Endothelial cell (in vitro differentiated cells): Measurements from ENCODE around the gene FAM53B. TPM values are rescaled to one million over a fixed set of nuclear protein-coding genes. Genes with fewer than 3 reads are reported as not detected.
A peak's percentile ranks its signal among the peaks of the same experiment; 100 is the strongest.

Experiments used
- DNase-seq: peaks from one replicate; pipeline ENCODE4 v3.0.0; 2021; ENCODE audit warnings: low spot score
- H3K27ac Mint-ChIP-seq: one replicate; pipeline ENCODE4 v1.8.0; 2021; ENCODE audit warnings: mixed read lengths, inconsistent platforms; ENCODE audit not compliant: unreplicated experiment
- H3K27me3 Mint-ChIP-seq: one replicate; pipeline ENCODE4 v1.8.0; 2021; ENCODE audit warnings: mild to moderate bottlenecking, moderate library complexity, mixed read lengths, inconsistent platforms; ENCODE audit not compliant: unreplicated experiment
- H3K36me3 Mint-ChIP-seq: one replicate; pipeline ENCODE4 v1.8.0; 2021; ENCODE audit warnings: mild to moderate bottlenecking, low read depth, mixed read lengths, inconsistent platforms; ENCODE audit not compliant: unreplicated experiment
- H3K4me1 Mint-ChIP-seq: one replicate; pipeline ENCODE4 v1.8.0; 2021; ENCODE audit warnings: mild to moderate bottlenecking, mixed read lengths, inconsistent platforms; ENCODE audit not compliant: unreplicated experiment
- H3K4me3 Mint-ChIP-seq: one replicate; pipeline ENCODE4 v1.8.0; 2021; ENCODE audit warnings: mild to moderate bottlenecking, mixed read lengths, inconsistent platforms; ENCODE audit not compliant: unreplicated experiment
- H3K9me3 Mint-ChIP-seq: one replicate; pipeline ENCODE4 v1.8.0; 2021; ENCODE audit warnings: mixed read lengths, inconsistent platforms; ENCODE audit not compliant: unreplicated experiment
- CTCF ChIP-seq: fragments of 200-600 bp; sonication (generic); IDR thresholded peaks from one replicate; pipeline ENCODE4 v1.5.0; 2021; ENCODE audit warnings: antibody characterized with exemption; ENCODE audit not compliant: unreplicated experiment
- total RNA-seq: library from RNA; stranded (reverse); fragmentation: NEBNext Ultra II Directional; extraction: Animal tissue kit (Norgen Biotek cat#: 25700); gene quantifications from one replicate; pipeline ENCODE4 v1.2.1, GENCODE V29; 2021; ENCODE audit not compliant: unreplicated experiment

The FAM53B gene
- total RNA-seq, 1 donor from 2014 or later: 21.0 TPM

DNA sequence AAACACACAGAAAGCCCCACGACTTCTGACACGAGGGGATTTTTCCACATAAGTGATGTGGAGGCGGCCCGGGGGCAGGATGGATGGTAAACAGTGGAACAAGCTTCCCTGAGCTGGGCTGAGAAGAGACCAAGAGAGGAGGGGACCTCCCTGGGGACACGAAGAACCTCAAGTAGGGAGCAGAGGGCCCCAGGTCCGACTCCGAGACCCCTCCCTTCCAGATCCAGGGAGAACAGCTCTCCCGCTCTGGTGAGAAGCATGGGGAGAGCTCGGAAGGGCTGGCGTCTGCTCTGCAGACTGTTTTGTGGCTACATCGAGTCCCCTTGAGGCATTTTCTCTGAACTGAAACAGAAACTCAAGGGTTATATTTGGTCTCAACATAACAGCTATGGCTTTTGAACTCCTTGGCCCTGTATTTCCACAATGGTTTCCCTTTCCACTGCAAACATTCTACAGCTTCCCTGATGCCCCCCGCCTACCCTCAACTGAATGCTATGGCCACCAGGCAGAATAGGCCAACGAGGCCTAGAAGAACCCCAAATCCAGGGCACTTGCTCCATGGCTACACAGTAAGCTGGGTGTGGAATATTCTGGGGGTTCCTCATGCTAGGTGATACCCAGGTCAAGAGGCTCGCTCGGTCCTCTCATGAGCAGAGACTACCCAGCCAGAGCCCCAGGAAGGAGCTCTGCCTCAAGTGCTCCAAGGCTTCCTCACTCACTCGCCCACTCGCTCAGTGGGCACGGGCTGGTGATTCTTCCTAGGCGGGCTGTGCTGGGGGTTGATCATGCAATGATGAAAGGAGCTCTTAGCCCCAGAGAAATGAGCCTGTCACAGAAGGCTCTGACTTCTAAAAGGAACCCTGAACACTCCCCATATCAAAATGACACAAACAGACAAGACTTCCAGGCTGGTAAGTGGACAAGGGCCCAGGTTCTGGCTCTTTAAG lies 47.5 kb downstream of the FAM53B start:
- H3K4me1 Mint-ChIP-seq: peaks cover 13% of the 10 kb centered on the region
- peaks cover 8% of the 10 kb centered on the region for H3K27me3 Mint-ChIP-seq
- H3K27ac Mint-ChIP-seq: no peak overlapping the region

DNA sequence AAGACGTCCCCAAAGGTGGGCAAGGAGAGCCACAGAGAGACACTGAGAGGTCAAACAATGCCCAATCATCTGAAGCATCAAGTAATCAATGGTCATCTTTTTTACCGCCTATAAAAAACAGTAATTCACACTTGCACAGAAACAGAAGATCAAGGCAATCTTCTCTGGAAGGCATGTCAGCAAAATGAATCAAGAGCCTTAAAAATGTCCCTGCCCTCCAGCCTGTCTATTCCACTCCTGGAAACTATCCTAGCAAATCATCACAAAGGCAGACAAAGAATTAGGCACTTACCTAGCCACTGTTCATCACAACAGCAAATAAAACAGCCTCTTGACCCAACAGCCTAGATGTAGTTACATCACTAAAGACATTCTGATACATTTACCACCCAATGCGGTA lies 48.9 kb downstream of the FAM53B start:
- Mint-ChIP-seq H3K27ac (no peak overlapping the region), H3K4me1 (peaks cover 10% of the 10 kb centered on the region), H3K9me3 (no peaks in the 10 kb centered on the region), H3K27me3 (peaks cover 7% of the 10 kb centered on the region), H3K4me3 (no peak overlapping the region), H3K36me3 (peaks cover 17% of the 10 kb centered on the region)
- no peak for TF ChIP-seq CTCF
- DNase-seq: no peak

More for the DNA sequence above, 47.5 kb downstream of the FAM53B start:
- Mint-ChIP-seq H3K4me3 (peak overlapping the region; percentile 10), H3K9me3 (no peaks in the 10 kb centered on the region), H3K36me3 (peaks cover 21% of the 10 kb centered on the region)
- no peak for DNase-seq
- TF ChIP-seq CTCF: no peak

GRCh38 chr10:124694481-124695220 lies 49.5 kb downstream of the FAM53B start:
- no peak for TF ChIP-seq CTCF
- H3K9me3 Mint-ChIP-seq: no peaks in the 10 kb centered on the region
- H3K36me3 Mint-ChIP-seq: peaks cover 17% of the 10 kb centered on the region
- DNase-seq: no peak
- no peak overlapping the region for H3K4me3 Mint-ChIP-seq
- H3K27me3 Mint-ChIP-seq: peaks cover 7% of the 10 kb centered on the region
- H3K4me1 Mint-ChIP-seq: peaks cover 10% of the 10 kb centered on the region
- H3K27ac Mint-ChIP-seq: no peak overlapping the region

- no peaks in the 10 kb centered on the region for H3K9me3 Mint-ChIP-seq
- H3K36me3 Mint-ChIP-seq: peaks cover 17% of the 10 kb centered on the region
- no peak overlapping the region for H3K27ac Mint-ChIP-seq
- no peak for DNase-seq
- H3K4me3 Mint-ChIP-seq: no peak overlapping the region
- TF ChIP-seq CTCF: no peak
- peaks cover 9% of the 10 kb centered on the region for H3K4me1 Mint-ChIP-seq
- peaks cover 7% of the 10 kb centered on the region for H3K27me3 Mint-ChIP-seq
Observed at GRCh38 chr10:124693801-124694416, 50.3 kb downstream of the FAM53B start.
